ENCODE results near the gene FARS2. TPM values are rescaled to one million over a fixed set of nuclear protein-coding genes. Genes with fewer than 3 reads are reported as not detected.

The FARS2 gene
- total and polyA plus RNA-seq, 9 of the 15 experiments (the other 6 are each of a cell fraction or from before 2014, with no cell fraction given), result 16.5 to 62.2 (median 27.0) TPM

DNA sequence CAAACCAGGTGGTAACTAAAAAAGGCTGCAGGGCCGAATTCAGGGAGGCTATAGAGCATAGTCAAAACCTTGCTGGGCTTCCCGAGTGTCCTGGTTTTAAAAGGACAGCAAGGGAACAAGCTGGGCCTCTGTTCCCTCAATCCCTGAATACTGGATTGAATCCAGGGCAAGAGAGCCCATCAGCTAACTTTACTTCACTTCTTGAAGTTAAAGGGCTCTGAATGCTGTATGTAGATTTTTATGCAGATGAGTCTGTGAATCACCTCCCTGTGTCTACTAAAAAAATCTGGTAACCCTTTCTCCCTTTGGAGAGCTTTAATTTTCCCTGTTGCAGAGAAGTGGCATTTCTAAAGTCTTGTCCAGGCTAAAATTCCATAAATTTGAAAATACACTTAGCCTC, 30.0 kb upstream of the FARS2 start:
- POLR2A ChIA-PET, result interaction anchor here (0.7 to 1.7 kb wide), 5 partner anchors 12 to 202 kb away, joined by 3 to 5 read pairs (median 4); no protein-coding TSS in a partner anchor
- FAIRE-seq (no peak), DNase-seq (ENCODE audit: extremely low read depth in 1 of 4, low spot score in 3 of 4) (peak in 1 of 4 experiments; percentile 33), ATAC-seq (peak; percentile 36)
- no peaks in the 10 kb centered on the region for H4K20me1 ChIP-seq (replicated peaks; ENCODE audit: control insufficient read depth, insufficient read depth, low read length)
- peaks cover 5% of the 10 kb centered on the region; the same call in 1 of the 3 replicates for H3K79me2 ChIP-seq (ENCODE audit: control insufficient read depth, insufficient read depth, low read length)
- peaks cover 34% of the 10 kb centered on the region; the same call in 2 of the 3 replicates for H3K36me3 ChIP-seq (ENCODE audit: control insufficient read depth, insufficient read depth, low read length)
- CTCF ChIA-PET (ENCODE audit: low intra/inter-chr PET ratio), result no interaction called here
- H3K4me1 ChIP-seq (replicated peaks in 1 of 2; ENCODE audit: control insufficient read depth in 2 of 2, insufficient read depth in 2 of 2, low read length in 2 of 2), result peaks cover 0 to 16% of the 10 kb centered on the region in 2 experiments; a peak in 2 of 5 replicates
- intact Hi-C loops (cut with micrococcal nuclease) (loop anchor here (2.0 kb wide), 1 partner anchor 30 kb away; the partner anchor contains the start of genes FARS2 and LYRM4), in situ Hi-C loops (cut with MboI) (no loop called here)
- H3K9ac ChIP-seq (ENCODE audit: insufficient read depth in 1 of 2, low read depth in 2 of 2, low read length in 2 of 2), result peak overlapping the region in 1 of 2 experiments; percentile 41; a peak in 2 of 4 replicates
- 55% methylated on average over 2 of the region's 2 CpGs for WGBS (ENCODE audit: insufficient coverage, low coverage, missing lambda C conversion rate)
- H3K9me1 ChIP-seq (ENCODE audit: control insufficient read depth, insufficient read depth, low read length), result no peaks in the 10 kb centered on the region
- no peak overlapping the region for H3K4me2 ChIP-seq (ENCODE audit: insufficient read depth, low read length)
- H3K4me3 ChIP-seq, result no peak overlapping the region
- no peaks in the 10 kb centered on the region for H3K27me3 ChIP-seq (ENCODE audit: control insufficient read depth in 2 of 2, insufficient read depth in 2 of 2, low read length in 2 of 2)
- TF ChIP-seq ZBTB1 (CRISPR knock-in tag; IDR thresholded peaks at IDR 0.05; ENCODE audit: borderline replicate concordance, low read depth), result no peak
- no peak for TF ChIP-seq RFX1 (IDR thresholded peaks at IDR 0.05)
- TF ChIP-seq ZNF121 (CRISPR knock-in tag; conservative IDR thresholded peaks at IDR 0.05), result no peak
- TF ChIP-seq, protein P1, sequence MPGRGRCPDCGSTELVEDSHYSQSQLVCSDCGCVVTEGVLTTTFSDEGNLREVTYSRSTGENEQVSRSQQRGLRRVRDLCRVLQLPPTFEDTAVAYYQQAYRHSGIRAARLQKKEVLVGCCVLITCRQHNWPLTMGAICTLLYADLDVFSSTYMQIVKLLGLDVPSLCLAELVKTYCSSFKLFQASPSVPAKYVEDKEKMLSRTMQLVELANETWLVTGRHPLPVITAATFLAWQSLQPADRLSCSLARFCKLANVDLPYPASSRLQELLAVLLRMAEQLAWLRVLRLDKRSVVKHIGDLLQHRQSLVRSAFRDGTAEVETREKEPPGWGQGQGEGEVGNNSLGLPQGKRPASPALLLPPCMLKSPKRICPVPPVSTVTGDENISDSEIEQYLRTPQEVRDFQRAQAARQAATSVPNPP (IDR thresholded peaks at IDR 0.05; ENCODE audit: borderline replicate concordance, insufficient read depth, insufficient read length), result no peak
- no TSS peak for BruUV-seq (replicated peaks)
- H2AFZ ChIP-seq (ENCODE audit: low read depth, low read length), result no peak overlapping the region; the same call in 1 of the 2 replicates
- peak overlapping the region; percentile 35 for H3K27ac ChIP-seq (ENCODE audit: extremely low read depth, low read depth, low read length)
- no peaks in the 10 kb centered on the region for H3K9me3 ChIP-seq (replicated peaks; ENCODE audit: control insufficient read depth, insufficient read depth, low read depth, low read length)
